AG10803 (cell line): ENCODE results near the gene APOO.

Source experiments
- DNase-seq: peaks from one replicate; pipeline ENCODE4 v3.0.0; 2010; ENCODE audit warnings: low read depth
- H3K4me3 ChIP-seq: 2 replicates; pipeline ENCODE4 v1.5.1; 2011; ENCODE audit warnings: mild to moderate bottlenecking, low read length, control low read depth
- CTCF ChIP-seq: conservative IDR thresholded peaks from 2 replicates; pipeline ENCODE4 v1.5.1; 2011; ENCODE audit warnings: mild to moderate bottlenecking, low read length, control low read depth, inconsistent platforms

Gene APOO

GRCh38 chrX:23926015-23926414 is 18.3 kb upstream of the APOO start:
- no peak for TF ChIP-seq CTCF
- H3K4me3 ChIP-seq = no peak overlapping the region
- no peak for DNase-seq

GRCh38 chrX:23919706-23920320 is 12.1 kb upstream of the APOO start:
- H3K4me3 ChIP-seq = no peak overlapping the region
- TF ChIP-seq CTCF = peak; percentile 30
- peak; percentile 13 for DNase-seq

GRCh38 chrX:23919148-23919547 is 11.4 kb upstream of the APOO start:
- no peak for DNase-seq
- TF ChIP-seq CTCF = no peak
- H3K4me3 ChIP-seq = no peak overlapping the region

- no peak overlapping the region for H3K4me3 ChIP-seq
- no peak for DNase-seq
- TF ChIP-seq CTCF = no peak
These were observed 3.5 kb upstream of the APOO start for GRCh38 chrX:23911126-23911835.

- peak overlapping the region; percentile 45 for H3K4me3 ChIP-seq
- peak; percentile 31; the same call in 1 of the 2 replicates for TF ChIP-seq CTCF
- DNase-seq = no peak
These were observed 674 bp upstream of the APOO start for GRCh38 chrX:23908219-23909004.

- H3K4me3 ChIP-seq = peak overlapping the region; percentile 69
- TF ChIP-seq CTCF = no peak
- DNase-seq = no peak
These were observed 634 bp downstream of the APOO start for GRCh38 chrX:23907111-23907497.

- no peak for TF ChIP-seq CTCF
- peak; percentile 37 for DNase-seq
These were observed 3.6 kb downstream of the APOO start for GRCh38 chrX:23904096-23904495.

More at GRCh38 chrX:23904096-23904495, 3.6 kb downstream of the APOO start:
- no peak overlapping the region for H3K4me3 ChIP-seq
